KBM-7 (cell line): Measurements from ENCODE around the gene GPR3.
"Not testable (repeated sequence)": the region's sequence is repeated elsewhere in the genome, so short reads cannot be mapped to it uniquely, and the experiment has no call there.

Experiments used
- DNase-seq: peaks from one replicate; pipeline ENCODE4 v3.0.0-alpha.2; 2015
- in situ Hi-C: fragments of 300-500 bp; cut with MboI; formaldehyde crosslinking; loops from 2 replicates; pipeline ENCODE4 v1.14.3; 2020; ENCODE audit warnings: low sequenced_read_pairs, low pct_unique_long_range_greater_than_20kb, mixed read lengths

GPR3 gene

GRCh38 chr1:27410709-27411108 is 18.3 kb downstream of the GPR3 start:
- no peak for DNase-seq
- in situ Hi-C loops, result no loop called here

GRCh38 chr1:27412502-27412901 is 20.1 kb downstream of the GPR3 start:
- in situ Hi-C loops, result no loop called here
- DNase-seq, result no peak

GRCh38 chr1:27413004-27413403 is 20.6 kb downstream of the GPR3 start:
- in situ Hi-C loops, result no loop called here
- DNase-seq, result no peak

GRCh38 chr1:27414091-27414490 is 21.7 kb downstream of the GPR3 start:
- in situ Hi-C loops, result no loop called here
- no peak for DNase-seq

- in situ Hi-C loops, result no loop called here
- peak; percentile 86 for DNase-seq
These were observed 24.1 kb downstream of the GPR3 start for GRCh38 chr1:27416387-27417111.

- in situ Hi-C loops, result no loop called here
- DNase-seq, result no peak
These were observed 25.3 kb downstream of the GPR3 start for GRCh38 chr1:27417713-27418112.

GRCh38 chr1:27418326-27419185 is 26.1 kb downstream of the GPR3 start:
- in situ Hi-C loops, result no loop called here
- no peak for DNase-seq

- no peak for DNase-seq
- in situ Hi-C loops, result no loop called here
These were observed 31.3 kb downstream of the GPR3 start for GRCh38 chr1:27423709-27424108.

GRCh38 chr1:27427329-27427728 is 34.9 kb downstream of the GPR3 start:
- no peak for DNase-seq

GRCh38 chr1:27427816-27428315 is 35.4 kb downstream of the GPR3 start:
- DNase-seq, result no peak

More at GRCh38 chr1:27427329-27427728, 34.9 kb downstream of the GPR3 start:
- in situ Hi-C loops, result no loop called here

GRCh38 chr1:27428316-27429028 is 36.0 kb downstream of the GPR3 start:
- in situ Hi-C loops, result no loop called here
- DNase-seq, result peak; percentile 82

More at GRCh38 chr1:27427816-27428315, 35.4 kb downstream of the GPR3 start:
- in situ Hi-C loops, result no loop called here

GRCh38 chr1:27429029-27429425 is 36.6 kb downstream of the GPR3 start:
- DNase-seq, result no peak
- in situ Hi-C loops, result no loop called here

- DNase-seq, result peak; percentile 65
- in situ Hi-C loops, result no loop called here
These were observed 38.6 kb downstream of the GPR3 start for GRCh38 chr1:27430903-27431600.

- in situ Hi-C loops, result no loop called here
- DNase-seq, result no peak
These were observed 39.1 kb downstream of the GPR3 start for GRCh38 chr1:27431601-27431940.

- in situ Hi-C loops, DNase-seq: not testable (repeated sequence)
These were observed 40.3 kb downstream of the GPR3 start for GRCh38 chr1:27432725-27433124.

GRCh38 chr1:27433706-27434105 is 41.3 kb downstream of the GPR3 start:
- in situ Hi-C loops, result no loop called here
- no peak for DNase-seq

- DNase-seq, result peak; percentile 92
- in situ Hi-C loops, result no loop called here
These were observed 43.3 kb downstream of the GPR3 start for GRCh38 chr1:27435566-27436203.

GRCh38 chr1:27436204-27437159 is 44.1 kb downstream of the GPR3 start:
- DNase-seq, result peak; percentile 52
- in situ Hi-C loops, result no loop called here
